ENCODE data around the gene XPNPEP2.

XPNPEP2 gene

DNA sequence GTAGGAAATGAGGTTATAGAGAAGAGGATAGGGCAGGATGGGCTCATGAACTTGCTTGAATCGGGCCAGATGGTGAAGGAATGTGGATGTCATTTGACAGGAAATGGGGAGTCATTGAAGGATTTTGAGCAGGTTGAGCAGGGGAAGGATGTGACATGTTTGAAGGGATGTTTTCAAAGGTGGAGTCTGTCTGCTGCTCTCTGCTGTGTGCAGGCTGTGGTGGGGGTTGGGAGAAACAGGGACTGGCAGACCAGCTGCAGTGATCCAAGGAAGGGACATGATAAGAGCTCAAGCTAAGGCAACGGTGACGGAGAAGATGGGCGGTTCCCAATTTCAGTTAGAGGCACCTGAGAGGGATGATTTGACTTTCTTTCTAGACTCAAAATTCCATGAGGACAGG, 14.0 kb upstream of the XPNPEP2 start:
- no peak overlapping the region for H3K4me3 ChIP-seq (replicated peaks; ENCODE audit: low read depth, low read length)
- DNase-seq (ENCODE audit: low read depth): no peak
- TF ChIP-seq CTCF (IDR thresholded peaks at IDR 0.05; ENCODE audit: low read length, missing control alignments): no peak

GRCh38 chrX:129726307-129727111, 12.3 kb upstream of the XPNPEP2 start:
- no peak overlapping the region for H3K4me3 ChIP-seq (replicated peaks; ENCODE audit: low read depth, low read length)
- peak; percentile 74 for DNase-seq (ENCODE audit: low read depth)
- peak; percentile 77 for TF ChIP-seq CTCF (IDR thresholded peaks at IDR 0.05; ENCODE audit: low read length, missing control alignments)

DNA sequence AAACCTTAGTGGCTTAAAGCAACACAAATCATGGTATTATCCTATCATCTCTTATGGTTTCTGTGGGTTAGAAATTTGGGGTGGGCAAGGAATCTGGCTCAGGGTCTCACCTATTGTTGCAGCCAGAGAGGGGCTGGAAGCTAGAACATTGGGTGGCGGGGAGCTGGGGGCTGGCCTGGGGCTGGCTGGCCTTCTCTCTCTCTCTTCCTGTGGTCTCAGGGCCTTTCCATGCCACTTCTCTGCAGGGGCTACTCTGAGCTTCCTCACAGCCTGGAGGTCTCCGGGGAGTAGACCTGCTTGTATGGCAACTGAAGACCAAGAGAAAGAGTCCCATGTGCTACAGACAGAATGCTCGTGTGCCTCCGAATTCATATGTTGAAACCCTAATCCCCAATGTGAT, 10.7 kb upstream of the XPNPEP2 start:
- no peak for DNase-seq (ENCODE audit: low read depth)
- no peak overlapping the region for H3K4me3 ChIP-seq (replicated peaks; ENCODE audit: low read depth, low read length)
- no peak for TF ChIP-seq CTCF (IDR thresholded peaks at IDR 0.05; ENCODE audit: low read length, missing control alignments)

GRCh38 chrX:129731228-129731627, 7.6 kb upstream of the XPNPEP2 start:
- no peak overlapping the region for H3K4me3 ChIP-seq (replicated peaks; ENCODE audit: low read depth, low read length)
- no peak for TF ChIP-seq CTCF (IDR thresholded peaks at IDR 0.05; ENCODE audit: low read length, missing control alignments)
- DNase-seq (ENCODE audit: low read depth): no peak

DNA sequence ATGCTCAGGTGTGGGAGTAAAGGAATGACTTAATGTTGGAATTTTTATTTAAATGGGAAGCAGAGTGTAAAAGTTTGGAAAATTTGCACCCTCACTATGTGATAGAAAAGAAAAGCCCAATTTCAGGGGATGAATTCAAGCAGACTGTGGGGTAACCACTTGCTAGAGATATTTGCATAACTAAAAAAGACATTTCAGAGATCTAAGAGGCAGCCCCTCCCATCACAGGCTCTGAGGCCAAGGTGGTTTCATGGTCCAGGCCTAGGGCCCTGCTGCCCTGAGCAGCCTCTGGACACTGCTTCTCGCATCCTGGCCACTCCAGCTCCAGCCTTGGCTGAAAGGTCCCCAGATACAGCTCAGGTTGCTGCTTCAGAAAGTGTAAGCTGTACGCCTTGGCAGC, 5.9 kb upstream of the XPNPEP2 start:
- H3K4me3 ChIP-seq (replicated peaks; ENCODE audit: low read depth, low read length): no peak overlapping the region
- DNase-seq (ENCODE audit: low read depth): no peak
- TF ChIP-seq CTCF (IDR thresholded peaks at IDR 0.05; ENCODE audit: low read length, missing control alignments): no peak

- no peak overlapping the region for H3K4me3 ChIP-seq (replicated peaks; ENCODE audit: low read depth, low read length)
- no peak for DNase-seq (ENCODE audit: low read depth)
- no peak for TF ChIP-seq CTCF (IDR thresholded peaks at IDR 0.05; ENCODE audit: low read length, missing control alignments)
These were observed 5.4 kb upstream of the XPNPEP2 start for GRCh38 chrX:129733335-129733734.

DNA sequence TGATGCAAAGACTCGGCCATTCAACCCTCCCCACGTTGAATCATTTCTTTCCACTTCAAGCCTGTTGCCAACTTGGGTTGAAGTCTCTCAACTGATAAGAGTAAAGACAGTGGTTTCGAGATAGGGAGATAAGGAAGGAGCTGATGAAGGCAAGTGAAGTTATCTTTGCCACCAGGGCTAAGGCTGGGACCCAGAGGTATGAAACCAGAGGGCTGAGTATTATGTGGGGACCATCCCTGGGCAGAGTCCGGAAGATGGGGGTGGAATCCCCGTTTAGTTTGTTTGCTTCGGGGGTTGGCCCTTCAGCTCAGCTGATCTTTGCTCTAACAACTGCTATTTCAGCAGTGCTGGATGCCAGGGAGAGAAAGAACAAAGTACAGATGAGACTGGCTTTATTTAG, 2.3 kb upstream of the XPNPEP2 start:
- H3K4me3 ChIP-seq (replicated peaks; ENCODE audit: low read depth, low read length): no peak overlapping the region
- TF ChIP-seq CTCF (IDR thresholded peaks at IDR 0.05; ENCODE audit: low read length, missing control alignments): no peak
- DNase-seq (ENCODE audit: low read depth): no peak

Measured in fibroblast of pulmonary artery (primary cell).